GM18526 (cell line): Measurements from ENCODE around the gene SLC12A8.

Experiments used
- POLR2A ChIP-seq: IDR thresholded peaks from 3 replicates; pipeline ENCODE4 v1.6.1; 2011; ENCODE audit not compliant: insufficient read length; ENCODE audit errors: extremely low read depth

The SLC12A8 gene

GRCh38 chr3:125175295-125176078 lies 37.1 kb downstream of the SLC12A8 start:
- TF ChIP-seq POLR2A: no peak

DNA sequence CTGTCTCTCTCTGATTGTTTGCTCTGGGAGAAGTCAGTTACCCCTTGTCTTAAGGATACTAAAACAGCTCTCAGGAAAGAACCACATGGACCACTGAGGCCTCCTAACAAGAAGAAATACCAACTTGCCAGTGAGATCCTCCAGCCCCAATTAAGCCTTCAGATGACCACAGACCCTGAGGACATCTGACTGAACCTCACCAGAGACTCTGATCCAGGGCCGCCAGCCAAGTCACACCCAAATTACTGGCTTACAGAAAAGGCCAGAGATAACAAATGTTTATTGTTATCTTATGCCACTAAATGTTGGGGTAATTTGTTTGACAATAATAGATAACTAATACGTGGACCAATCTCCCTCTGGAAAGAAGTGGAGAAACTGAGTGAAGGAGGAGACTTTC lies 40.2 kb downstream of the SLC12A8 start:
- TF ChIP-seq POLR2A: no peak

GRCh38 chr3:125168711-125169393 lies 43.7 kb downstream of the SLC12A8 start:
- TF ChIP-seq POLR2A: no peak

- no peak for TF ChIP-seq POLR2A
Measured at GRCh38 chr3:125166599-125167136, 45.9 kb downstream of the SLC12A8 start.

- TF ChIP-seq POLR2A: no peak
Measured at GRCh38 chr3:125165948-125166553, 46.5 kb downstream of the SLC12A8 start.

GRCh38 chr3:125165189-125165947 lies 47.2 kb downstream of the SLC12A8 start:
- no peak for TF ChIP-seq POLR2A

- no peak for TF ChIP-seq POLR2A
Measured at GRCh38 chr3:125163739-125164601, 48.6 kb downstream of the SLC12A8 start.

DNA sequence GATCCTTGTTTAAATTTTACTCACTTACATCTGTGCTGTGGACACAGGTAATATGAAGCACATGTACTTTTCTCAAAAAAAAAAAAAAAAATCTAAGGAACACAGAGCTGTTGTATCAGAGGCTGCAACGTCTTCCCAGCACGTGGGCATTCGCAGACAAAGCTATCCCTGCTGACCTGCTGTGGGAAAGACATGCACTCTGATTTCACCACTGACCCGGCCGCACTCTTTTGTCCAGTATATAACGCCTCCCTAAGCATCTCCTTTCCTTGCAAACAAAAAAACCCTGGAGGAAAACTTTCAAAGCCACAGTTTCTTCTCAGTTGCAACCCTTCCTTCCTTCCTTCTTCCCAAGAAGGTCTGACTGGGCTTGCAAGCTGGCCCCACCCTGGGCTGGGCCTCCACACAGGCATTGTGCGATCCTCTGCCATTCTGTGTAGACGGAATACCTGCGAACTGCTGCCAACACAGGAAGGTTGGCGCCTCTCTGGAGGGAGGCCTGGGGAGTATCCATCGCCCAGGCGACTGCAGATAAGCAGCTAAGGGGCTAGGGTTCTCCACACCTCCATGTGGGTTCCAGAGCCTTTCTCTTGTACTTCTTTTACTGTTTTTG lies 50.8 kb downstream of the SLC12A8 start:
- no peak for TF ChIP-seq POLR2A

- no peak for TF ChIP-seq POLR2A
Measured at GRCh38 chr3:125160606-125161371, 51.8 kb downstream of the SLC12A8 start.

DNA sequence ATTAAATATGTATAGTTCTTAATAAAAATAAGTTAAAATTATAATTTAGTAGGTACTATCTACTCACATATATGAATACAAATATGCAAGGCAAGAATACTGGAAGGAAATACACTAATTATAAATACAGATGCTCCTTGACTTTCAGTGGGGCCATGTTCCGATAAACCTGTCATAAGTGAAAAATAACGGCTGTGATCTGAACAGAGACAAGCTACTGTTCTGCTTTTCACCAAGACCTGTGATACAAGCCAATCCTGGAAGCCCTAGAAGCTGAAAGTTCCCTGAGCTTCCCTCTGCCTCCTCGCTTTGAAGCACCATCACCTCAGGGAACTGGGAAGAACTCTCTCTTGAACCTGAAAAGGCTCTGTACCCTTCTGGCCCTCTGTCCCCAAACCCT lies 55.4 kb downstream of the SLC12A8 start:
- no peak for TF ChIP-seq POLR2A

DNA sequence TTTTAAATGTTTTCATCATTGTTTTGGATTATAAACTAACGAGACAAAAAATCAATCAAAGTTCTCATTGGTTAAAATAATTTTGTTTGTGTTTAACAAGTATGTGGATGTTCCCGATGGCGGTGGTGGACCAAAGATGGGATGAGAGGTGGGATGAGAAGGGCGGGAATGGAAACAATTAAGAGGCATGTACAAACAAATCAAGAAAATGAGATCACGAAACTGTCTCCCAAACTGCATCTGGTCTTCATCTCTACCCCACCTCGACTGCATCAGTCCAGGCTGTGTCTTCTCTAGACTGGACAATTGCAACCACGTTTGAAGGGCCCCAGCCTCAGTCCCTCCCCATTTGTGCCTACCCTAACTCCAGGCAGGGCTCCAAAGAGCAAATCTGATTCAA lies 56.1 kb downstream of the SLC12A8 start:
- no peak for TF ChIP-seq POLR2A

GRCh38 chr3:125154800-125155269 lies 57.7 kb downstream of the SLC12A8 start:
- TF ChIP-seq POLR2A: no peak

- TF ChIP-seq POLR2A: no peak
Measured at GRCh38 chr3:125154110-125154509, 58.4 kb downstream of the SLC12A8 start.
